ENCODE data around the gene KLHL3. TPM values are rescaled to one million over a fixed set of nuclear protein-coding genes. Genes with fewer than 3 reads are reported as not detected.

The KLHL3 gene
- total RNA-seq, 4 donors from 2014 or later: 1.7 to 3.8 (median 3.1) TPM

DNA sequence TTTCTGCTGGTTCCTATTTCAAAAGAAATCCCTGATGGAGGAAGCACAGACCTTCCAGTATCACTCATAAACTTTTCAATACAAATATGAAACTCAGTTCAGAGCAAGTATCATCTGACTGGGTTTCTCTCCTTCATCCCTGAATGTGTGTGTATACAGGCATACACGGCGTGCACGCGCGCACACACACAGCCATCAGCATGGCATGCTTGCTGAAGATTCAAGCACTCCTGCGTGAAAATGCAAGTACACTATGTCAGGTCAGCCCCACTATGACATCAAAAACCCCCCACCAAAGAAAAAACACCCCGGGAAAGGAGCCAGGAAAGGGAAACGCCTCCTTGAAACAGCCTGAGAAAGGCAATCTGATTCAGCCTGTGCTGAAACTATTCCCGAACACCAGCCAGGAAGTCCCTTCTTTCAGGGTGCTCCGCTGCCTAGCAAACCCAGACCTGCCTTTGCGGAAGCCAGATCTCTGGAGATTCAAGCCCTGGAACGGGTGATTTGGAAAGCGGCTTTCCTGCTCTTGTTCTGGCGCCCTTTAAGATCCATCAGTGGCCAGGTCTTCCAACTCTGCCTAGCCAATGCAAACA is 831 bp downstream of the KLHL3 start:
- intact Hi-C loops (cut with DNase I): no loop called here
- H3K27ac ChIP-seq: peak overlapping the region; percentile 70 to 82 (median 76)
- H3K36me3 ChIP-seq: no peaks in the 10 kb centered on the region
- WGBS, 2 donors: 4 to 11% methylated on average over 14 of the region's 14 CpGs
- H3K4me1 ChIP-seq: peaks cover 16 to 45% (median 16%) of the 10 kb centered on the region in 3 donors
- peak overlapping the region; percentile 26 to 63 (median 42) for H3K4me3 ChIP-seq
- no peaks in the 10 kb centered on the region for H3K27me3 ChIP-seq
- TF ChIP-seq POLR2A (IDR thresholded peaks at IDR 0.05): no peak
- DNase-seq: no peak
- H3K9me3 ChIP-seq: no peaks in the 10 kb centered on the region

DNA sequence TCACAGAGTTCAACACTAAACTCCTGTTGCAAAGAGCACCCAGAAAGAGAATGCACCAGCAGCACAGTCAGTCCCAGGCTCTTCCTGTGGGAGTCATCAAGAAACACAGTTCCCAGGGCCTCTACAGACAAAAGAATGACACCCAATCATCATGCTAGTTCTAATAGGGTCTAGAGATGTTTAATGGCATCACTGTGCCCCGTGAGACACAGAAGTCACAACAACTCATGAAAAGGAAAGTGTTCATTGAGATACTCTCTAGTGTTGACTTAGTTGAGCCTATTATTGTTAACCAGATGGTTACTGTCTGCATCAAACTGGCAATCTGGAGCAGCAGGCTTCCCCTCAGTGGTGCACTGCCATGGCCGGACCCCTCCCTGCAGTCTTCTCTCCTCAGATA is 1.6 kb downstream of the KLHL3 start:
- no peaks in the 10 kb centered on the region for H3K27me3 ChIP-seq
- no peak for DNase-seq
- peak overlapping the region in 3 of 4 donors; percentile 26 to 63 (median 46) for H3K4me3 ChIP-seq
- H3K9me3 ChIP-seq: no peaks in the 10 kb centered on the region
- no peaks in the 10 kb centered on the region for H3K36me3 ChIP-seq
- 40 to 44% methylated on average over 2 of the region's 2 CpGs for WGBS, 2 donors
- H3K27ac ChIP-seq: peak overlapping the region in 3 of 4 donors; percentile 73 to 82 (median 80)
- TF ChIP-seq, protein P1, sequence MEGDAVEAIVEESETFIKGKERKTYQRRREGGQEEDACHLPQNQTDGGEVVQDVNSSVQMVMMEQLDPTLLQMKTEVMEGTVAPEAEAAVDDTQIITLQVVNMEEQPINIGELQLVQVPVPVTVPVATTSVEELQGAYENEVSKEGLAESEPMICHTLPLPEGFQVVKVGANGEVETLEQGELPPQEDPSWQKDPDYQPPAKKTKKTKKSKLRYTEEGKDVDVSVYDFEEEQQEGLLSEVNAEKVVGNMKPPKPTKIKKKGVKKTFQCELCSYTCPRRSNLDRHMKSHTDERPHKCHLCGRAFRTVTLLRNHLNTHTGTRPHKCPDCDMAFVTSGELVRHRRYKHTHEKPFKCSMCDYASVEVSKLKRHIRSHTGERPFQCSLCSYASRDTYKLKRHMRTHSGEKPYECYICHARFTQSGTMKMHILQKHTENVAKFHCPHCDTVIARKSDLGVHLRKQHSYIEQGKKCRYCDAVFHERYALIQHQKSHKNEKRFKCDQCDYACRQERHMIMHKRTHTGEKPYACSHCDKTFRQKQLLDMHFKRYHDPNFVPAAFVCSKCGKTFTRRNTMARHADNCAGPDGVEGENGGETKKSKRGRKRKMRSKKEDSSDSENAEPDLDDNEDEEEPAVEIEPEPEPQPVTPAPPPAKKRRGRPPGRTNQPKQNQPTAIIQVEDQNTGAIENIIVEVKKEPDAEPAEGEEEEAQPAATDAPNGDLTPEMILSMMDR (IDR thresholded peaks at IDR 0.05): no peak
- TF ChIP-seq POLR2A (IDR thresholded peaks at IDR 0.05): no peak
- intact Hi-C loops (cut with DNase I): no loop called here
- peaks cover 16 to 45% (median 16%) of the 10 kb centered on the region in 3 donors for H3K4me1 ChIP-seq

DNA sequence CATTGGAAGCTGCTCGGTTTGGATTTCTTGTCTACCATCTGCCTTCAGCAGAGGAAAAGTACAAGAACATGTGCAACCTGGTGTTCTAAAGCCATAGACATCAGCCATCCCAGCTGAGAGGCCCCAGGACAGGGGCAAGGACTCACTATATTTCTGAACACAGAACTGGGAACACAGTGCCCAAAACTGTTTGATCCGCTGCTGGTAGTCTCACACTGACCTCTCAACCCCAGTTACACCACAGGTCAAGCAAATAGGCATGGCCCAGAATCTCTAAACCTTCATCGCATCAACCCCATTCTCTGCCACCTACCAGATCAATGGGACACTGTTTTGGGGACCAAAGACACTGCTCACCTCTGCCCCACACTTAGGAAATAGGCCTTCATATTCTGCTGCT is 2.0 kb downstream of the KLHL3 start:
- Histone ChIP-seq H3K9me3 (no peaks in the 10 kb centered on the region), H3K27ac (peak overlapping the region in 1 of 4 donors; percentile 80), H3K36me3 (no peaks in the 10 kb centered on the region), H3K4me1 (peaks cover 16 to 45% (median 16%) of the 10 kb centered on the region in 3 donors), H3K27me3 (no peaks in the 10 kb centered on the region), H3K4me3 (peak overlapping the region in 2 of 4 donors; percentile 46 to 63)
- no peak for DNase-seq
- TF ChIP-seq POLR2A (IDR thresholded peaks at IDR 0.05): no peak
- TF ChIP-seq, protein P1 (IDR thresholded peaks at IDR 0.05): no peak
- 91 to 97% methylated on average over 3 of the region's 3 CpGs for WGBS, 2 donors
- intact Hi-C loops (cut with DNase I): no loop called here

DNA sequence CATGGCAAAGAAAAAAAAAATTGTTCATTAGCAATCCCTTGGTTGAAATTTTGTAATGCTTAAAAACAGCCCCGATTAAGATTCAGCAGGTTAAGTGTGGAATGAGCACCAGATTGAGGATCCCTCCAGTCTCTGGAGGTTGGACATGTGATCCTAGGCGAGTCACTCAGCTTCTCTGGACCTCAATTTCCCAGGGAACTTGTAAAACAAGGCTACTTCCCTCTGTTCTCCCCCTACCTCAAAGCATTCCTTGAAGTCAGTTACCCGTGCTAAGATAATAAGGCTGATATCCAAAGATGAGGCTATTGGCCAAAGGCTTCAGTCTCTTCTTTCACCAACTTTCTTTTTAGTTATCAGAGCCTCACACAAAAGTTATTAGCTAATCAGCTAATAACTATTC is 2.9 kb downstream of the KLHL3 start:
- no peaks in the 10 kb centered on the region for H3K27me3 ChIP-seq
- no peak overlapping the region for H3K27ac ChIP-seq
- no peak for TF ChIP-seq POLR2A (IDR thresholded peaks at IDR 0.05)
- TF ChIP-seq, protein P1 (IDR thresholded peaks at IDR 0.05): no peak
- no peak overlapping the region for H3K4me3 ChIP-seq
- DNase-seq: no peak
- WGBS, 2 donors: 86 to 91% methylated on average over 3 of the region's 3 CpGs
- no peaks in the 10 kb centered on the region for H3K9me3 ChIP-seq
- intact Hi-C loops (cut with DNase I): no loop called here
- peaks cover 16 to 44% (median 16%) of the 10 kb centered on the region in 3 donors for H3K4me1 ChIP-seq
- H3K36me3 ChIP-seq: no peaks in the 10 kb centered on the region

DNA sequence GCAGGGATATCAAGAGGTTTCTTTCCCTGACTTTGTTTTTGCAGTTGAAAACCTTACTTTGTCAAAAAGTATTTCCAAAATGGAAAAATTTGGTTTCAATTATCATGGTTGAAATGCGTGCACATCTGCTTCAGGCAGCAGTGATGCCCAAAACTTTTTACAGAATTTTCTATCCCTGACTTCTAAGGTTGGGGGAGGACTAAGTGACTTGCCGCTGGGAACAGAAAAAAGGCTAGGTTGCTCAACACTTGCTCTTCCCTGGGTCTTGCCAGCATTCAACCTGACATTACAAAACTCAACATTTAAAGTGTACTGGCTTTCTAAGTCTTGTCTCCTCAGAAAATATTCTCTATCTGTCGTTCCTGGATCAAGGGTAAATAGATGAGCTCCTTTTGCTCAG is 4.7 kb downstream of the KLHL3 start:
- WGBS, 2 donors: 78 to 80% methylated on average over 3 of the region's 3 CpGs
- Histone ChIP-seq H3K27me3 (no peaks in the 10 kb centered on the region), H3K9me3 (no peaks in the 10 kb centered on the region), H3K4me1 (peaks cover 8 to 26% (median 16%) of the 10 kb centered on the region in 3 donors), H3K27ac (no peak overlapping the region), H3K36me3 (no peaks in the 10 kb centered on the region), H3K4me3 (no peak overlapping the region)
- DNase-seq: no peak
- TF ChIP-seq POLR2A (IDR thresholded peaks at IDR 0.05): no peak
- TF ChIP-seq, protein P1 (IDR thresholded peaks at IDR 0.05): no peak
- intact Hi-C loops (cut with DNase I): no loop called here

All from esophagus squamous epithelium (tissue), 5 donors.